WI38 (cell line): Measurements from ENCODE around the gene OR10C1.
"Not testable (repeated sequence)": the region's sequence is repeated elsewhere in the genome, so short reads cannot be mapped to it uniquely, and the experiment has no call there.

ENCODE experiments used
- H3K4me3 ChIP-seq: 2 replicates; pipeline ENCODE4 v1.5.1; 2011; ENCODE audit warnings: low read depth, mild to moderate bottlenecking, control low read depth, low read length
- TF ChIP-seq, protein P1 (sequence below): IDR thresholded peaks from 2 replicates; pipeline ENCODE4 v1.5.1; 2012; ENCODE audit warnings: low read depth, mild to moderate bottlenecking, control low read depth, low read length

Gene OR10C1

DNA sequence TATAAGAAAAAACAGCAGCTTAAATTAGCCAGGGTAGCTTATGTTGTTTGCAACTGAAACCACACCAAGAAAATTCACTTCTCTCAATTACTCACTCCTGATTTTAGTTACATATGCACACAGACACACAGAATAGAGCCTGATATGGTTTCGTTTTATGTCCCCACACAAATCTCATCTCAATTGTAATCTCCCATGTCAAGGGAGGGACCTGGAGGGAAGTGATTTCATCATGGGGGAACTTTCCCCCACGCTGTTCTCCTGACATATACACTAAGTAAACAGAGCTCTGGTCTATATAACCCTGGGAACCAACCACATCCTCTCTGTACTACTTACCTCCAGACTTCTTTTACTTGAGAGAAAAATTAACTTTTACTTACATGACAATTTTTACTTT is 14.5 kb upstream of the OR10C1 start:
- H3K4me3 ChIP-seq = no peak overlapping the region
- TF ChIP-seq, protein P1, sequence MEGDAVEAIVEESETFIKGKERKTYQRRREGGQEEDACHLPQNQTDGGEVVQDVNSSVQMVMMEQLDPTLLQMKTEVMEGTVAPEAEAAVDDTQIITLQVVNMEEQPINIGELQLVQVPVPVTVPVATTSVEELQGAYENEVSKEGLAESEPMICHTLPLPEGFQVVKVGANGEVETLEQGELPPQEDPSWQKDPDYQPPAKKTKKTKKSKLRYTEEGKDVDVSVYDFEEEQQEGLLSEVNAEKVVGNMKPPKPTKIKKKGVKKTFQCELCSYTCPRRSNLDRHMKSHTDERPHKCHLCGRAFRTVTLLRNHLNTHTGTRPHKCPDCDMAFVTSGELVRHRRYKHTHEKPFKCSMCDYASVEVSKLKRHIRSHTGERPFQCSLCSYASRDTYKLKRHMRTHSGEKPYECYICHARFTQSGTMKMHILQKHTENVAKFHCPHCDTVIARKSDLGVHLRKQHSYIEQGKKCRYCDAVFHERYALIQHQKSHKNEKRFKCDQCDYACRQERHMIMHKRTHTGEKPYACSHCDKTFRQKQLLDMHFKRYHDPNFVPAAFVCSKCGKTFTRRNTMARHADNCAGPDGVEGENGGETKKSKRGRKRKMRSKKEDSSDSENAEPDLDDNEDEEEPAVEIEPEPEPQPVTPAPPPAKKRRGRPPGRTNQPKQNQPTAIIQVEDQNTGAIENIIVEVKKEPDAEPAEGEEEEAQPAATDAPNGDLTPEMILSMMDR = no peak

DNA sequence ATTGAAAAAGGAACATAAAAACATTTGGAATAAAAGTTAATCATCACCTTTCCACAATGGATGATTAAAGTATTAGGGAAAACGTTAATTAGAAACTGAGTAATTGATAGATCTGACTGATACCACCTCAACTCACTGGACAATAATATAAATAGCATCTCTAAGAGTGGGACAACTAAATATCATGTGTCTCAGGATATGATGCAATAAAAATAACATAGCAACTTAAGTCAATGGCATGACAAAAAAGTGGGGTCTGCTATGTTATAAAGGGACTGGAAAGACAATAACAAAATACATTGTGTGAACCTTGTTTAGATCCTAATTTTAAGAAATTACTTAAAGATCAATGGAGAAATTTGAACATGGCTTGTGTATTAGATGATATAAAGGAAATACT is 14.0 kb upstream of the OR10C1 start:
- TF ChIP-seq, protein P1 = no peak
- H3K4me3 ChIP-seq = no peak overlapping the region

DNA sequence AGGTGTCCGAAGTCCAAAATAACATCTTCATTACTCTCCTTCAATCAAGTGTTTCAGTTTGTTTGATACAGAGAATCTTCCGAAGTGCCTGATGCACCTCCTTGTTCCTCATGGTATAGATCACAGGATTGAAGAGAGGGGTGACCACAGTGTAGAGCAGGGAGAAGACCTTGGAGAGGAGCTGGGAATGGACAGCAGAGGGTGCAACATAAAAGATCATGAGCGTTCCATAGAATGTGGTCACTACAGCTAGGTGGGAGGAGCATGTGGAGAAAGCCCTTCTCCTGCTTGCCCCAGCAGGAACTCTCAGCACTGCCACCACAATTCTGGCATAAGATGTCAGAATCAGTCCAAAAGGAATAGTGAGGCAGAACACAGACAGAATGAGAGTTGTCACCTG is 12.5 kb upstream of the OR10C1 start:
- no peak overlapping the region for H3K4me3 ChIP-seq
- TF ChIP-seq, protein P1 = no peak

DNA sequence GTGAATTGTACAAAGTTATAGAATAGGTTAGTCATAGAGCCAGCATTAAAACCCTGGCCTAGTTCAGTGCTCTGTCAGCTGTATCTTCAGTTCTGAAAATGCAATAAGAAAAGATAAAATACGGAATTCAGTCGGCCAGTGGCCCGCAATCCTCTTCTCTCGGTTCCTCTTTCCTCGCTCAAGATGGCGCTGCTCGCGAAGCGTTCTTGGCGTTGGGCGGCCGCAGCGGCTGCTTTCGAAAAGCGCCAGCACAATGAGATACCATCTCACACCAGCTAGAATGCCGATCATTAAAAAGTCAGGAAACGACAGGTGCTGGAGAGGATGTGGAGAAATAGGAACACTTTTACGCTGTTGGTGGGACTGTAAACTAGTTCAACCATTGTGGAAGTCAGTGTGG is 2.4 kb upstream of the OR10C1 start:
- H3K4me3 ChIP-seq = not testable (repeated sequence)

- H3K4me3 ChIP-seq = no peak overlapping the region
- TF ChIP-seq, protein P1 = no peak
Observed at GRCh38 chr6:29442719-29443118, 3.6 kb downstream of the OR10C1 start.

- not testable (repeated sequence) for H3K4me3 ChIP-seq
Observed at GRCh38 chr6:29444031-29444430, 4.9 kb downstream of the OR10C1 start.

DNA sequence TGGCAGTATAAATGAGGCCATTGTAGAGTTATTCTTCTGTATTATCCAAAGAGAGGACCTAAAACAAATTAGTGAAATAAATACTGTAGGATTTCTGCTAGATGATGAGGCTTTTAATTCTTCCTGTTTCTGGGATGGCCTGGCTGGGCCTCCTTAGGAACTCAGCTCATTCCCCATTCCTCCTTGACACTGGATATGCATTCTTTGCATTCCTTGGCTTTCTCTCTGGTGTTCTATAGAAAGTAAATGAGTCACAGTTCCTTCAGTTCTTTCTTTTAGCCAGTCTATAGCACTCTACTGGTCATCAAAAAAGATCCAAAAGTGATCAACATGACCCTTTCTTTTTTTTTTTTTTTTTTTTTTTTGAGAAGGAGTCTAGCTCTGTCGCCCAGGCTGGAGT is 8.6 kb downstream of the OR10C1 start:
- H3K4me3 ChIP-seq = no peak overlapping the region
- TF ChIP-seq, protein P1 = no peak

DNA sequence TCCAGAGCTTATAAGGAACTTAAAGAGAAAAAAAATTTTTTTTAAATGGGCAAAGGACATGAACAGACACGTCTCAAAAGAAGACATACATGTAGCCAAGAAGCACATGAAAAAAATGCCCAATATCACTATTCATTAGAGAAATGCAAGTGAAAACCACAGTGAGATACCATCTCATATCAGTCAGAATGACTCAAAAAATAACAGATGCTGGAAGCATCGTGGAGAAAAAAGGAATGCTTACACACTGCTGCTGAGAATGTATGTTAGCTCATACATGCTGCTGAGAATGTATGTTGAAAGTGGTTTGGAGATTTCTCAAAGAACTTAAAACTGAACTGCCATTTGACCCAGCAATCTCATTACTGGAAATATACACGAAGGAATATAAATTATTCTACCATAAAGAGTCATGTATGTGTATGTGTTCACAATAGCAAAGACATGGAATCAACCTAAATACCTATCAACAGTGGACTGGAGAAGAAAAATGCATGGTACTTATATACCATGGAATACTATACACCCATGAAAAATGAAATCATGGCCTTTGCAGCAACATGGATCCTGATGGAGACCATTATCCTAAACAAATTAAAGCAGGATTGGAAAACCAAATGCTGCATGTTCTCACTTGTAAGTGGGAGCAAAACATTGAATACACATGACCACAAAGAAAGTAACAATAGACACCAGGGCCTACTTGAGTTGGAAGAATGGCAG is 12.5 kb downstream of the OR10C1 start:
- TF ChIP-seq, protein P1 = no peak
- H3K4me3 ChIP-seq = no peak overlapping the region
